Loucy (cell line): Measurements from ENCODE around the gene TMEM11.

Source experiments
- H2AFZ ChIP-seq: fragments of 200-600 bp; sonication (generic); 2 replicates; pipeline ENCODE4 v1.6.0; 2016; ENCODE audit warnings: antibody characterized with exemption, mild to moderate bottlenecking, low read length, moderate library complexity
- H3F3A ChIP-seq: fragments of 200-600 bp; 2 replicates; pipeline ENCODE4 v1.6.0; 2016; ENCODE audit warnings: antibody characterized with exemption, low read depth, mild to moderate bottlenecking
- H3K27me3 ChIP-seq: fragments of 200-600 bp; sonication (generic); 2 replicates; pipeline ENCODE4 v1.6.1; 2014; ENCODE audit warnings: low read length, mild to moderate bottlenecking; ENCODE audit not compliant: insufficient read depth, poor library complexity, severe bottlenecking
- H3K36me3 ChIP-seq: fragments of 200-600 bp; sonication (generic); 2 replicates; pipeline ENCODE4 v1.6.1; 2016; ENCODE audit warnings: low read length; ENCODE audit not compliant: insufficient read depth
- H3K4me1 ChIP-seq: fragments of 200-600 bp; sonication (generic); 2 replicates; pipeline ENCODE4 v1.5.1; 2014; ENCODE audit warnings: low read length, mild to moderate bottlenecking; ENCODE audit not compliant: insufficient read depth, poor library complexity, severe bottlenecking
- H3K4me2 ChIP-seq: fragments of 200-600 bp; sonication (generic); 2 replicates; pipeline ENCODE4 v1.6.0; 2014; ENCODE audit warnings: antibody characterized with exemption, low read length, low read depth, mild to moderate bottlenecking; ENCODE audit not compliant: poor library complexity, severe bottlenecking
- H3K4me3 ChIP-seq: fragments of 200-600 bp; sonication (generic); 2 replicates; pipeline ENCODE4 v1.5.1; 2014; ENCODE audit warnings: low read length, mild to moderate bottlenecking, mixed read lengths; ENCODE audit not compliant: poor library complexity, severe bottlenecking
- H3K79me2 ChIP-seq: fragments of 200-600 bp; sonication (generic); 2 replicates; pipeline ENCODE4 v1.6.1; 2014; ENCODE audit warnings: low read length; ENCODE audit not compliant: insufficient read depth
- H3K9ac ChIP-seq: fragments of 200-600 bp; sonication (generic); 2 replicates; pipeline ENCODE4 v1.6.0; 2014; ENCODE audit warnings: mild to moderate bottlenecking, low read depth, low read length, moderate library complexity; ENCODE audit not compliant: poor library complexity, severe bottlenecking
- H3K9me2 ChIP-seq: fragments of 200-600 bp; sonication (generic); replicated peaks from 2 replicates; pipeline ENCODE4 v1.6.1; 2016; ENCODE audit warnings: low read depth, low read length, mixed read lengths
- H3K9me3 ChIP-seq: fragments of 200-600 bp; sonication (generic); 2 replicates; pipeline ENCODE4 v1.6.1; 2014; ENCODE audit warnings: mild to moderate bottlenecking, antibody characterized with exemption, low read length, low read depth; ENCODE audit not compliant: insufficient read depth
- H4K20me1 ChIP-seq: fragments of 200-600 bp; sonication (generic); 2 replicates; pipeline ENCODE4 v1.6.0; 2014; ENCODE audit warnings: antibody characterized with exemption, low read length, mild to moderate bottlenecking; ENCODE audit not compliant: insufficient read depth, poor library complexity, severe bottlenecking
- CTCF ChIP-seq: fragments of 200-600 bp; sonication (generic); conservative IDR thresholded peaks from 2 replicates; pipeline ENCODE4 v1.5.1; 2014; ENCODE audit warnings: mild to moderate bottlenecking, antibody characterized with exemption, low read length
- EZH2phosphoT487 ChIP-seq: fragments of 200-600 bp; IDR thresholded peaks from 2 replicates; pipeline ENCODE4 v1.6.1; 2018; ENCODE audit warnings: antibody characterized with exemption, mild to moderate bottlenecking, moderate library complexity, borderline replicate concordance

Gene TMEM11

GRCh38 chr17:21164620-21165019, 49.3 kb downstream of the TMEM11 start:
- H3K9ac ChIP-seq = no peak overlapping the region
- no peaks in the 10 kb centered on the region for H3K36me3 ChIP-seq
- H3K9me3 ChIP-seq = no peaks in the 10 kb centered on the region
- H3K27me3 ChIP-seq = no peaks in the 10 kb centered on the region
- no peak overlapping the region for H3K4me3 ChIP-seq
- H3F3A ChIP-seq = no peaks in the 10 kb centered on the region
- H4K20me1 ChIP-seq = no peaks in the 10 kb centered on the region
- no peaks in the 10 kb centered on the region for H3K9me2 ChIP-seq
- H3K4me2 ChIP-seq = no peak overlapping the region
- H2AFZ ChIP-seq = no peak overlapping the region
- no peaks in the 10 kb centered on the region for H3K79me2 ChIP-seq
- H3K4me1 ChIP-seq = no peaks in the 10 kb centered on the region
- TF ChIP-seq EZH2phosphoT487 (no peak), CTCF (no peak)

GRCh38 chr17:21164216-21164615, 49.7 kb downstream of the TMEM11 start:
- no peak for TF ChIP-seq CTCF
- no peaks in the 10 kb centered on the region for H3F3A ChIP-seq

GRCh38 chr17:21163101-21163500, 50.9 kb downstream of the TMEM11 start:
- no peaks in the 10 kb centered on the region for H3K9me2 ChIP-seq
- H4K20me1 ChIP-seq = no peaks in the 10 kb centered on the region
- H3K4me2 ChIP-seq = no peak overlapping the region
- no peaks in the 10 kb centered on the region for H3K9me3 ChIP-seq
- H3K4me3 ChIP-seq = no peak overlapping the region
- H3K9ac ChIP-seq = no peak overlapping the region
- no peaks in the 10 kb centered on the region for H3K27me3 ChIP-seq
- no peaks in the 10 kb centered on the region for H3K79me2 ChIP-seq
- TF ChIP-seq EZH2phosphoT487 = no peak
- no peak for TF ChIP-seq CTCF
- H3F3A ChIP-seq = no peaks in the 10 kb centered on the region
- no peak overlapping the region for H2AFZ ChIP-seq
- no peaks in the 10 kb centered on the region for H3K36me3 ChIP-seq
- H3K4me1 ChIP-seq = no peaks in the 10 kb centered on the region

More at GRCh38 chr17:21164216-21164615, 49.7 kb downstream of the TMEM11 start:
- no peak overlapping the region for H3K9ac ChIP-seq
- no peaks in the 10 kb centered on the region for H4K20me1 ChIP-seq
- H3K79me2 ChIP-seq = no peaks in the 10 kb centered on the region
- no peaks in the 10 kb centered on the region for H3K27me3 ChIP-seq
- no peak overlapping the region for H3K4me3 ChIP-seq
- H2AFZ ChIP-seq = no peak overlapping the region
- no peaks in the 10 kb centered on the region for H3K4me1 ChIP-seq
- H3K9me3 ChIP-seq = no peaks in the 10 kb centered on the region
- no peaks in the 10 kb centered on the region for H3K9me2 ChIP-seq
- H3K4me2 ChIP-seq = no peak overlapping the region
- no peaks in the 10 kb centered on the region for H3K36me3 ChIP-seq
